ENCODE results near the gene KMT2C. TPM values are rescaled to one million over a fixed set of nuclear protein-coding genes. Genes with fewer than 3 reads are reported as not detected.

The KMT2C gene
- total and polyA plus RNA-seq, 10 donors, result 5.3 to 147 (median 107) TPM

DNA sequence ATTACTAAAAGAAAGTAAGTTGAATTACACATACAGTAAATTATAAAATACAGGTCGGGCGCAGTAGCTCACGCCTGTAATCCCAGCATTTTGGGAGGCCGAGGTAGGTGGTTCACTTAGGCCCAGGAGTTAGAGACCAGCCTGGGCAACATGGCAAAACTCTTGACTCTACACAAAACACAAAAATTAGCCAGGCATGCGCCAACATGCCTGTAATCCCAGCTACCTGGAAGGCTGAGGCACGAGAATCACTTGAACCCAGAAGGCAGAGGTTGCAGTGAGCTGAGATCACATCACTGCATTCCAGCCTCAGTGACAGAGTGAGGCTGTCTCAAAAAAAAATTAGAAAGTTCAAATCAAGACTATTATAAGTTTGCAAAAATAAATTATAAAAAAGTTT lies 235.4 kb downstream of the KMT2C start:
- DNase-seq, result no peak
- intact Hi-C loops (cut with DNase I; ENCODE audit: low total_unique reads), result no loop called here
- H3K27me3 ChIP-seq (replicated peaks in 1 of 7), result no peaks in the 10 kb centered on the region
- WGBS, 5 donors, result 94 to 99% (median 97%) methylated on average over 6 of the region's 6 CpGs
- H3K4me1 ChIP-seq, result no peaks in the 10 kb centered on the region
- no peak overlapping the region for H3K4me3 ChIP-seq
- H3K36me3 ChIP-seq, result peaks cover 3 to 95% (median 35%) of the 10 kb centered on the region in 6 donors
- no peak for TF ChIP-seq POLR2AphosphoS5 (IDR thresholded peaks at IDR 0.05)
- no peak for TF ChIP-seq POLR2A (IDR thresholded peaks at IDR 0.05)
- TF ChIP-seq, protein P1, sequence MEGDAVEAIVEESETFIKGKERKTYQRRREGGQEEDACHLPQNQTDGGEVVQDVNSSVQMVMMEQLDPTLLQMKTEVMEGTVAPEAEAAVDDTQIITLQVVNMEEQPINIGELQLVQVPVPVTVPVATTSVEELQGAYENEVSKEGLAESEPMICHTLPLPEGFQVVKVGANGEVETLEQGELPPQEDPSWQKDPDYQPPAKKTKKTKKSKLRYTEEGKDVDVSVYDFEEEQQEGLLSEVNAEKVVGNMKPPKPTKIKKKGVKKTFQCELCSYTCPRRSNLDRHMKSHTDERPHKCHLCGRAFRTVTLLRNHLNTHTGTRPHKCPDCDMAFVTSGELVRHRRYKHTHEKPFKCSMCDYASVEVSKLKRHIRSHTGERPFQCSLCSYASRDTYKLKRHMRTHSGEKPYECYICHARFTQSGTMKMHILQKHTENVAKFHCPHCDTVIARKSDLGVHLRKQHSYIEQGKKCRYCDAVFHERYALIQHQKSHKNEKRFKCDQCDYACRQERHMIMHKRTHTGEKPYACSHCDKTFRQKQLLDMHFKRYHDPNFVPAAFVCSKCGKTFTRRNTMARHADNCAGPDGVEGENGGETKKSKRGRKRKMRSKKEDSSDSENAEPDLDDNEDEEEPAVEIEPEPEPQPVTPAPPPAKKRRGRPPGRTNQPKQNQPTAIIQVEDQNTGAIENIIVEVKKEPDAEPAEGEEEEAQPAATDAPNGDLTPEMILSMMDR (IDR thresholded peaks at IDR 0.05 in 8 of 11, conservative IDR thresholded peaks at IDR 0.05 in 3 of 11), result no peak
- no peak overlapping the region for H3K27ac ChIP-seq
- no peaks in the 10 kb centered on the region for H3K9me3 ChIP-seq

DNA sequence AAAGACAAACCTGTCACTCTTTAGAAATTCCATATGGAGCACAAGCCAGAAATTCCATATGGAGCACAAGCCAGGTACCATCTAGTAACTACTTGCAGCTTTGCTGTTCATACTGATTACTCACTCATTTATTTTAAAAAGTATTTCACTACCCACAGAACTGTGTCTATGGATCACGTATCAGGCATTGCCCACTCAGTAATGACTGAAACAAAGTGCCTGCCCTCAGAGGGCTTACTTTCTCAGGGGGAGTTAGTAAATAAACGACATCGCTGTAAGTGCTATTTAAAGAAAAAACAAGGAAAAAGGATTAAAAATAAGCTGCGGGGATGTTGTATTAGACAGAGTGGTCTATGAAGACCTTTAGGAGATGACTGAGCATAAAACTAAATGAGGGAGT lies 239.4 kb downstream of the KMT2C start:
- Histone ChIP-seq H3K27me3 (replicated peaks in 1 of 7) (no peaks in the 10 kb centered on the region), H3K4me1 (no peaks in the 10 kb centered on the region), H3K9me3 (no peaks in the 10 kb centered on the region), H3K4me3 (no peak overlapping the region), H3K27ac (no peak overlapping the region), H3K36me3 (peaks cover 3 to 97% (median 50%) of the 10 kb centered on the region in 6 donors)
- intact Hi-C loops (cut with DNase I; ENCODE audit: low total_unique reads), result no loop called here
- DNase-seq, result no peak
- 83 to 98% (median 97%) methylated on average over 4 of the region's 4 CpGs for WGBS, 5 donors
- TF ChIP-seq, protein P1 (IDR thresholded peaks at IDR 0.05 in 8 of 11, conservative IDR thresholded peaks at IDR 0.05 in 3 of 11), result no peak
- TF ChIP-seq POLR2A (IDR thresholded peaks at IDR 0.05) (no peak), POLR2AphosphoS5 (IDR thresholded peaks at IDR 0.05) (no peak)

DNA sequence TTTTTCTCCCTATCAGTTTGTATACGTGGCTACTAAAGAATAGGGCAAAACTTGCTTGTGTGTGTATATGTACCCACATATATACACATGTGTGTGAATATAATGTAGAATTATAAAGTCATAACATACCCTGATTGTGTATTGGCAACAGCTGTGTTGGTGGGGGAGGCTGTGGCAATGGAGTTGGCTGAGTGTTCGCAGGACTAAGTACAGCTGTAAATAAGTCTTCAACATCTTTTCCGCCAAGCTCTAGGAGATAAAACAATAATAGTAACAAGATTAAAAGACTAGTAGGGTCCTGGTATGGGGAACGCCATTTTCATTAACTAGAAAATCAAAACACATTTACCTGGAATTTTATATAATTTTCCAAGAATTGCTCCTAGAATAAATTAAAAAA lies 241.9 kb downstream of the KMT2C start:
- WGBS, 5 donors, result 96 to 98% (median 97%) methylated on average over 4 of the region's 4 CpGs
- Histone ChIP-seq H3K27me3 (replicated peaks in 1 of 7) (no peaks in the 10 kb centered on the region), H3K4me3 (no peak overlapping the region), H3K4me1 (no peaks in the 10 kb centered on the region), H3K9me3 (no peaks in the 10 kb centered on the region), H3K36me3 (peaks cover 3 to 100% (median 57%) of the 10 kb centered on the region in 6 donors), H3K27ac (no peak overlapping the region)
- TF ChIP-seq, protein P1 (IDR thresholded peaks at IDR 0.05 in 8 of 11, conservative IDR thresholded peaks at IDR 0.05 in 3 of 11), result no peak
- TF ChIP-seq POLR2A (IDR thresholded peaks at IDR 0.05) (no peak), POLR2AphosphoS5 (IDR thresholded peaks at IDR 0.05) (no peak)
- DNase-seq, result no peak
- intact Hi-C loops (cut with DNase I; ENCODE audit: low total_unique reads), result no loop called here

DNA sequence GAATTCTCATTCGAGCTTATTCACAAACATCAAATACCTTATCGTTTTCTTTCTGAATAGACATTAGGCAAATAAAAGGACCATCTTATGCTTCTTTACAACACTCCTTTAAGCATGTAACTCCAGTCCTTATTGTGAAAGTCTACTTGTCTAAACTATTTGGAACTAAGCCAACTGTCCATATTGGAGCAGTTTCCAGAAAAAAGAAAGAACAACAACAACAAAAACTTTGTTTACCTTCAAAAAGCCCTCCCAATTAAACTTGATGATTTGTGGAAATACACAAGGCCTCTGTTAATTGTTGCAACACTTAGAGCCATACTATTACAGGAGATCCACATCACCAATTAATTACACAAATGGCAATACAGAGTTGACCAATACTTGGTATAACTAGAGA lies 246.7 kb downstream of the KMT2C start:
- Histone ChIP-seq H3K9me3 (no peaks in the 10 kb centered on the region), H3K4me3 (no peak overlapping the region), H3K27me3 (replicated peaks in 1 of 7) (no peaks in the 10 kb centered on the region), H3K4me1 (no peaks in the 10 kb centered on the region), H3K36me3 (peaks cover 0 to 100% (median 70%) of the 10 kb centered on the region in 6 donors), H3K27ac (no peak overlapping the region)
- TF ChIP-seq, protein P1 (IDR thresholded peaks at IDR 0.05 in 8 of 11, conservative IDR thresholded peaks at IDR 0.05 in 3 of 11), result no peak
- TF ChIP-seq POLR2A (IDR thresholded peaks at IDR 0.05) (no peak), POLR2AphosphoS5 (IDR thresholded peaks at IDR 0.05) (no peak)
- DNase-seq, result no peak
- intact Hi-C loops (cut with DNase I; ENCODE audit: low total_unique reads), result no loop called here
- 86 to 95% (median 93%) methylated on average over 2 of the region's 2 CpGs for WGBS, 5 donors
